ENCODE results near the gene MYL6. TPM values are rescaled to one million over a fixed set of nuclear protein-coding genes. Genes with fewer than 3 reads are reported as not detected.

MYL6 gene
- total and polyA plus RNA-seq, 9 of the 15 experiments (the other 6 are each of a cell fraction or from before 2014, with no cell fraction given) = 557 to 1,664 (median 958) TPM

- TF ChIP-seq E4F1 (CRISPR knock-in tag; IDR thresholded peaks at IDR 0.05; ENCODE audit: borderline replicate concordance) (no peak), SP2 (IDR thresholded peaks at IDR 0.05; ENCODE audit: extremely low read depth, low read depth, low read length, poor library complexity, severe bottlenecking) (no peak), GTF2F1 (IDR thresholded peaks at IDR 0.05; ENCODE audit: low read depth, low read length) (0 out of 2 replicates have a peak, but pooled peaks have one; percentile 61), POLR2B (IDR thresholded peaks at IDR 0.05; ENCODE audit: low read depth, partially characterized antibody) (peak; percentile 56), RAD51 (IDR thresholded peaks at IDR 0.05; ENCODE audit: borderline replicate concordance, low read depth) (no peak), MCM7 (IDR thresholded peaks at IDR 0.05) (no peak), SAFB2 (IDR thresholded peaks at IDR 0.05; ENCODE audit: borderline replicate concordance, low read depth, low read length, severe bottlenecking) (no peak), MTF1 (CRISPR knock-in tag; IDR thresholded peaks at IDR 0.05; ENCODE audit: borderline replicate concordance) (no peak), RNF2 (IDR thresholded peaks at IDR 0.05) (peak; percentile 75; the same call in 1 of the 2 replicates), THRA (IDR thresholded peaks at IDR 0.05) (no peak), PPARD (CRISPR knock-in tag; IDR thresholded peaks at IDR 0.05) (no peak), JUNB (CRISPR knock-in tag; conservative IDR thresholded peaks at IDR 0.05) (no peak)
- TF ChIP-seq, protein P1, sequence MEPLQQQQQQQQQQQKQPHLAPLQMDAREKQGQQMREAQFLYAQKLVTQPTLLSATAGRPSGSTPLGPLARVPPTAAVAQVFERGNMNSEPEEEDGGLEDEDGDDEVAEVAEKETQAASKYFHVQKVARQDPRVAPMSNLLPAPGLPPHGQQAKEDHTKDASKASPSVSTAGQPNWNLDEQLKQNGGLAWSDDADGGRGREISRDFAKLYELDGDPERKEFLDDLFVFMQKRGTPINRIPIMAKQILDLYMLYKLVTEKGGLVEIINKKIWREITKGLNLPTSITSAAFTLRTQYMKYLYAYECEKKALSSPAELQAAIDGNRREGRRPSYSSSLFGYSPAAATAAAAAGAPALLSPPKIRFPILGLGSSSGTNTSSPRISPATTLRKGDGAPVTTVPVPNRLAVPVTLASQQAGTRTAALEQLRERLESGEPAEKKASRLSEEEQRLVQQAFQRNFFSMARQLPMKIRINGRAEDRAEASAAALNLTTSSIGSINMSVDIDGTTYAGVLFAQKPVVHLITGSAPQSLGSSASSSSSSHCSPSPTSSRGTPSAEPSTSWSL (CRISPR knock-in tag; IDR thresholded peaks at IDR 0.05; ENCODE audit: borderline replicate concordance) = no peak
These were observed 31.9 kb downstream of the MYL6 start (continued) for GRCh38 chr12:56189918-56190694.

All from K562 (cell line).